Measurements from ENCODE around the gene FTH1. TPM values are rescaled to one million over a fixed set of nuclear protein-coding genes. Genes with fewer than 3 reads are reported as not detected.
"Not testable (repeated sequence)": the region's sequence is repeated elsewhere in the genome, so short reads cannot be mapped to it uniquely, and the experiment has no call there.

FTH1 gene
- total RNA-seq, 4 donors from 2014 or later = 3,399 to 5,471 (median 4,336) TPM

- Histone ChIP-seq H3K9me3 (no peaks in the 10 kb centered on the region), H3K4me3 (no peak overlapping the region), H3K36me3 (no peaks in the 10 kb centered on the region), H3K4me1 (peaks cover 0 to 12% (median 0%) of the 10 kb centered on the region in 4 donors), H3K27ac (no peak overlapping the region), H3K27me3 (no peaks in the 10 kb centered on the region)
- no peak for TF ChIP-seq POLR2A (IDR thresholded peaks at IDR 0.05)
- DNase-seq = no peak
Observed at GRCh38 chr11:62011881-62012280, 44.4 kb upstream of the FTH1 start.

GRCh38 chr11:62010935-62011528 lies 43.6 kb upstream of the FTH1 start:
- no peak overlapping the region for H3K4me3 ChIP-seq
- no peak overlapping the region for H3K27ac ChIP-seq
- H3K9me3 ChIP-seq = no peaks in the 10 kb centered on the region
- H3K4me1 ChIP-seq = peaks cover 0 to 12% (median 0%) of the 10 kb centered on the region in 4 donors
- DNase-seq = no peak
- H3K27me3 ChIP-seq = no peaks in the 10 kb centered on the region
- no peaks in the 10 kb centered on the region for H3K36me3 ChIP-seq
- no peak for TF ChIP-seq CTCF (IDR thresholded peaks at IDR 0.05)
- TF ChIP-seq POLR2A (IDR thresholded peaks at IDR 0.05) = no peak

DNA sequence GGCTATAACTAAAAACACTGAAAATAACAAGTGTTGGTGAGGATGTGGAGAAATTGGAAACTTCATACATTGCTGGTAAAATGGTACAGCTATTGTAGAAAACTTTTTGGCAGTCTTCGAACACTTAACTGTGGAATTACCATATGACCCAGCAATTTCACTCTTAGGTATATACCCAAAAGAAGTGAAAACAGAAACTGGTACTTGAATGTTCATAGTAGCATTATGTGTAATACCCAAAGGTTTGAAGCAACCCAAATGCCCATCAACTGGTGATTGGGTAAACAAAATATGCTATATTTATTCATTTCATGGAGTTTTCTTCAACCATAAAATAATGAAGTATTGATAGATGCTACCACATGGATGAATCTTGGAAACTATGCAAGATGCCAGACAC lies 40.8 kb upstream of the FTH1 start:
- Histone ChIP-seq H3K27ac (no peak overlapping the region), H3K4me1 (peaks cover 0 to 9% (median 0%) of the 10 kb centered on the region in 4 donors), H3K9me3 (no peaks in the 10 kb centered on the region), H3K4me3 (no peak overlapping the region), H3K27me3 (no peaks in the 10 kb centered on the region), H3K36me3 (no peaks in the 10 kb centered on the region)
- TF ChIP-seq CTCF (IDR thresholded peaks at IDR 0.05) = no peak
- DNase-seq = no peak

- Histone ChIP-seq H3K4me1 (peaks cover 0 to 25% (median 4%) of the 10 kb centered on the region in 4 donors), H3K27ac (no peak overlapping the region), H3K36me3 (no peaks in the 10 kb centered on the region), H3K9me3 (peaks cover 0 to 4% (median 1%) of the 10 kb centered on the region in 4 donors), H3K27me3 (no peaks in the 10 kb centered on the region), H3K4me3 (no peak overlapping the region)
- DNase-seq = peak in 1 of 3 donors; percentile 52
- no peak for TF ChIP-seq CTCF (IDR thresholded peaks at IDR 0.05)
- no peak for TF ChIP-seq POLR2A (IDR thresholded peaks at IDR 0.05)
Observed at GRCh38 chr11:62004473-62004872, 37.0 kb upstream of the FTH1 start.

GRCh38 chr11:62002283-62002682 lies 34.8 kb upstream of the FTH1 start:
- peak overlapping the region in 2 of 4 donors; percentile 75 to 77 for H3K27ac ChIP-seq
- H3K36me3 ChIP-seq, H3K9me3 ChIP-seq, H3K27me3 ChIP-seq, H3K4me3 ChIP-seq: not testable (repeated sequence)
- DNase-seq = peak in 1 of 3 donors; percentile 3
- H3K4me1 ChIP-seq = peaks cover 0 to 25% (median 4%) of the 10 kb centered on the region in 4 donors

DNA sequence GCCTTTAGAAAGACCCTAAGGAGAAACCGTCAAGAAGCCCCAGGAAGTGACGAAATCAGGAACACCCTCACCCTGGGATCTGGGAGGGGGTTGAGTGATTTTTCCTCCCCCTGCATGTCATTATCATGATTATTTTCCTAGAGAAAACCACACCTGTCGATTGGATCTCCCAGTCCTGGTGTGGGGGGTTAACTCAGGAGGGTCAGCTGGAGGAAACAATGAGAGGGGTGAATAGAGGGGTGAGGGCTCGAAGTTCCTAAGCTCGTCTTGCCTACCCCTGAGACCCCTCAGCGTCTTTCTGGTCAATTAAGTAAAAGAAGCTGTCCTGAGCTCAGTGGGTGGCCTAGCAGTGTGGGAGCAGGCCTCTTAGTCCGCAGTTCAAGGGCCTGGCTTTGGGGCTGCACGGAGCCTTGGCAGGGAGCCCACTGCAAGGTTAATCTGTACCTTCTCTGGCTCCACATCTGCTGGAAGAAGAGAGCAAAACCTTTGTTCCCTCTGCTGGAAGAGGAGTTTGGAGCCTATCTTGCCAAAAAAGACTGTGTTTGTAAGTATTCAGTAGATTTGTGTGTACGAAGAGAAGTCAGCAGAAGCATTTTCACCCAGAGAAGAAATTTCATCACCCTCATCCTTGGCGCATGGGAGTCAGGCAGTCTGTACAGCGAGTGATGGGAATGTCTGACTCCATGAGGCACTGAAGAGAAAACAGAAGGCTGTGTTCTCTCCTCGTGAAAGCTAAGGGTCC lies 34.2 kb upstream of the FTH1 start:
- Histone ChIP-seq H3K4me1 (peaks cover 0 to 25% (median 4%) of the 10 kb centered on the region in 4 donors), H3K27ac (peak overlapping the region in 3 of 4 donors; percentile 44 to 77 (median 75)), H3K27me3 (no peaks in the 10 kb centered on the region), H3K9me3 (peaks cover 0 to 8% (median 3%) of the 10 kb centered on the region in 4 donors), H3K4me3 (no peak overlapping the region), H3K36me3 (no peaks in the 10 kb centered on the region)
- TF ChIP-seq POLR2A (IDR thresholded peaks at IDR 0.05) (peak in 1 of 2 donors; percentile 54), CTCF (IDR thresholded peaks at IDR 0.05) (peak in 2 of 6 experiments; percentile 25 to 34)
- DNase-seq = peak in 2 of 3 donors; percentile 81 to 82

Measured in Peyer's patch (tissue), 4 donors.